H1 (cell line): ENCODE results near the gene ASMTL. TPM values are rescaled to one million over a fixed set of nuclear protein-coding genes. Genes with fewer than 3 reads are reported as not detected.

Experiments used
- CTCF ChIA-PET: fragments of 300-600 bp; sonication (Branson Sonifier 250); formaldehyde crosslinking; loops from one replicate; lab custom pipeline; 2021; ENCODE audit not compliant: partially characterized antibody; lab: Charles Lee
- POLR2A ChIA-PET: fragments of 300-600 bp; sonication (Branson Sonifier 250); formaldehyde crosslinking; loops from one replicate; lab custom pipeline; 2021; ENCODE audit warnings: inconsistent platforms; ENCODE audit not compliant: partially characterized antibody; lab: Charles Lee
- DNase-seq, 2 experiments: peaks; one replicate each; pipeline versions ENCODE4 v3.0.0 to v3.0.0-alpha.2; 2010 to 2022; ENCODE audit warnings: low spot score in 2 of 2, low read depth in 1 of 2, mixed read lengths in 1 of 2
- FAIRE-seq: peaks from 2 replicates; lab custom pipeline; 2011; peaks lifted over from hg19 to GRCh38; lab: Jason Lieb, UNC
- H2AFZ ChIP-seq: 2 replicates; pipeline ENCODE4 v1.8.1; 2012; ENCODE audit warnings: low read length, inconsistent platforms
- H2AK5ac ChIP-seq: 2 replicates; pipeline ENCODE4 v1.6.1; 2013; ENCODE audit warnings: low read depth, low read length
- H2BK120ac ChIP-seq: replicated peaks from 2 replicates; pipeline ENCODE3; 2013; ENCODE audit warnings: low read depth, low read length, inconsistent platforms
- H2BK12ac ChIP-seq: 2 replicates; pipeline ENCODE4 v1.6.1; 2013; ENCODE audit warnings: low read depth, low read length
- H2BK15ac ChIP-seq: 2 replicates; pipeline ENCODE4 v1.6.1; 2013; ENCODE audit warnings: low read length
- H2BK20ac ChIP-seq: 2 replicates; pipeline ENCODE4 v1.6.1; 2013; ENCODE audit warnings: low read length
- H2BK5ac ChIP-seq: 2 replicates; pipeline ENCODE4 v1.6.1; 2013; ENCODE audit warnings: low read depth, low read length
- H3K14ac ChIP-seq: 2 replicates; pipeline ENCODE4 v1.6.1; 2013; ENCODE audit warnings: inconsistent platforms; ENCODE audit not compliant: insufficient read length
- H3K18ac ChIP-seq: 2 replicates; pipeline ENCODE4 v1.6.1; 2013; ENCODE audit warnings: low read length; ENCODE audit errors: extremely low read depth
- H3K23ac ChIP-seq: 2 replicates; pipeline ENCODE4 v1.6.1; 2013; ENCODE audit warnings: inconsistent platforms; ENCODE audit not compliant: insufficient read length
- H3K23me2 ChIP-seq: 2 replicates; pipeline ENCODE4 v1.6.1; 2013; ENCODE audit warnings: low read depth, low read length
- H3K27ac ChIP-seq: 2 replicates; pipeline ENCODE4 v1.6.1; 2011; ENCODE audit warnings: low read depth, low read length, inconsistent platforms
- H3K27me3 ChIP-seq, 4 experiments: replicated peaks in 1 of 4; 1 replicate in 1 of 4; 2 replicates in 3 of 4; pipeline versions ENCODE4 v1.6.1 to v1.8.1; 2011 to 2013; ENCODE audit warnings: low read length in 3 of 4, mild to moderate bottlenecking in 3 of 4, inconsistent platforms in 2 of 4, mixed read lengths in 2 of 4, moderate library complexity in 1 of 4; ENCODE audit not compliant: control insufficient read depth in 3 of 4, insufficient read depth in 3 of 4; ENCODE audit errors: extremely low read depth in 1 of 4
- H3K36me3 ChIP-seq, 4 experiments: 2 replicates each; pipeline versions ENCODE4 v1.6.1 to v1.8.1; 2011 to 2013; ENCODE audit warnings: mild to moderate bottlenecking in 4 of 4, low read length in 3 of 4, moderate library complexity in 2 of 4, control low read depth in 1 of 4, inconsistent platforms in 1 of 4; ENCODE audit not compliant: insufficient read depth in 4 of 4, control insufficient read depth in 2 of 4
- H3K4ac ChIP-seq: replicated peaks from 2 replicates; pipeline ENCODE3; 2013; ENCODE audit warnings: low read length, low read depth, mixed read lengths, inconsistent platforms; ENCODE audit not compliant: insufficient read length
- H3K4me1 ChIP-seq, 4 experiments: replicated peaks in 1 of 4; 1 replicate in 1 of 4; 2 replicates in 3 of 4; pipeline versions ENCODE4 v1.6.1 to v1.8.1; 2011 to 2013; ENCODE audit warnings: low read length in 3 of 4, inconsistent platforms in 2 of 4, mixed read lengths in 1 of 4; ENCODE audit not compliant: insufficient read depth in 4 of 4, control insufficient read depth in 3 of 4
- H3K4me2 ChIP-seq, 2 experiments: 2 replicates each; pipeline versions ENCODE4 v1.6.1 to v1.8.1; 2011 to 2013; ENCODE audit warnings: low read depth in 2 of 2, low read length in 2 of 2, control low read depth in 1 of 2, inconsistent platforms in 1 of 2, mild to moderate bottlenecking in 1 of 2; ENCODE audit not compliant: insufficient read depth in 1 of 2
- H3K4me3 ChIP-seq, 4 experiments: fragments of 200-600, 300-600 bp in 1 of 4; sonication (generic), shearing (Covaris generic), sonication (Bioruptor Twin) in 1 of 4; 2 replicates each; pipeline versions ENCODE4 v1.5.1 to v1.8.1; 2011 to 2016; ENCODE audit warnings: low read length in 4 of 4, low read depth in 3 of 4, control low read depth in 2 of 4, inconsistent platforms in 2 of 4, mild to moderate bottlenecking in 2 of 4, mixed read lengths in 1 of 4, moderate library complexity in 1 of 4; ENCODE audit not compliant: insufficient read depth in 2 of 4; ENCODE audit errors: extremely low read depth in 1 of 4
- H3K56ac ChIP-seq: replicated peaks from 2 replicates; pipeline ENCODE3; 2013; ENCODE audit warnings: low read depth, mild to moderate bottlenecking, mixed read lengths, low read length, inconsistent platforms; ENCODE audit not compliant: insufficient read length
- H3K79me1 ChIP-seq: 2 replicates; pipeline ENCODE4 v1.6.1; 2013; ENCODE audit warnings: low read depth, low read length, control low read depth
- H3K79me2 ChIP-seq, 2 experiments: 2 replicates each; pipeline versions ENCODE4 v1.6.1 to v1.8.1; 2012 to 2013; ENCODE audit warnings: low read length in 2 of 2, mild to moderate bottlenecking in 2 of 2, inconsistent platforms in 1 of 2; ENCODE audit not compliant: insufficient read depth in 2 of 2, control insufficient read depth in 1 of 2
- H3K9ac ChIP-seq, 4 experiments: replicated peaks in 1 of 4; 1 replicate in 1 of 4; 2 replicates in 3 of 4; pipeline versions ENCODE4 v1.6.1 to v1.8.1; 2011 to 2013; ENCODE audit warnings: low read depth in 3 of 4, low read length in 3 of 4, control low read depth in 2 of 4, mild to moderate bottlenecking in 2 of 4, moderate library complexity in 2 of 4, inconsistent platforms in 1 of 4; ENCODE audit errors: extremely low read depth in 1 of 4
- H3K9me3 ChIP-seq, 2 experiments: 2 replicates each; pipeline versions ENCODE4 v1.6.1 to v1.8.1; 2012 to 2013; ENCODE audit warnings: mild to moderate bottlenecking in 2 of 2, moderate library complexity in 2 of 2, control low read depth in 1 of 2, inconsistent platforms in 1 of 2, low read depth in 1 of 2, low read length in 1 of 2, mixed read lengths in 1 of 2; ENCODE audit not compliant: insufficient read depth in 2 of 2
- H4K20me1 ChIP-seq, 2 experiments: replicated peaks in 1 of 2; 2 replicates each; pipeline versions ENCODE3 to v1.8.1; 2011 to 2013; ENCODE audit warnings: inconsistent platforms in 2 of 2, low read length in 2 of 2, mild to moderate bottlenecking in 1 of 2; ENCODE audit not compliant: insufficient read depth in 2 of 2, control insufficient read depth in 1 of 2
- H4K5ac ChIP-seq: 2 replicates; pipeline ENCODE4 v1.6.1; 2013; ENCODE audit warnings: low read length, low read depth, mixed read lengths, inconsistent platforms; ENCODE audit not compliant: insufficient read length
- H4K8ac ChIP-seq: 2 replicates; pipeline ENCODE4 v1.8.0; 2013; ENCODE audit warnings: mild to moderate bottlenecking, moderate library complexity, low read length, inconsistent platforms; ENCODE audit not compliant: insufficient read depth; ENCODE audit errors: extremely low read depth
- H4K91ac ChIP-seq: replicated peaks from 2 replicates; pipeline ENCODE3; 2013; ENCODE audit warnings: low read length, mixed read lengths, inconsistent platforms; ENCODE audit not compliant: insufficient read length
- BACH1 ChIP-seq: IDR thresholded peaks from 2 replicates; pipeline ENCODE4 v1.6.1; 2012; ENCODE audit warnings: low read length, improper control_type of control experiment
- CBX8 ChIP-seq: fragments of 300-800, 300-1000 bp; sonication (generic); IDR thresholded peaks from 2 replicates; pipeline ENCODE4 v1.7.1; 2016; ENCODE audit warnings: low read depth, low read length, borderline replicate concordance
- CTCF ChIP-seq, 3 experiments: IDR thresholded peaks; 1 replicate in 2 of 3; 2 replicates in 1 of 3; pipeline versions ENCODE4 v1.5.1 to v1.6.1; 2011; ENCODE audit warnings: low read length in 3 of 3, mild to moderate bottlenecking in 3 of 3, inconsistent platforms in 2 of 3, low read depth in 1 of 3, moderate library complexity in 1 of 3; ENCODE audit not compliant: insufficient read depth in 1 of 3; ENCODE audit errors: control extremely low read depth in 1 of 3
- E2F6 ChIP-seq: IDR thresholded peaks from 2 replicates; pipeline ENCODE4 v1.6.1; 2012; ENCODE audit warnings: inconsistent platforms
- HDAC6 ChIP-seq: IDR thresholded peaks from one replicate; pipeline ENCODE4 v1.7.1; 2012; ENCODE audit warnings: low read depth, mild to moderate bottlenecking, inconsistent platforms, low read length, moderate library complexity
- RAD21 ChIP-seq, 2 experiments: IDR thresholded peaks in 1 of 2; conservative IDR thresholded peaks in 1 of 2; 2 replicates each; pipeline ENCODE4 v1.6.1; 2011; ENCODE audit warnings: low read depth in 2 of 2, low read length in 2 of 2, improper control_type of control experiment in 1 of 2, inconsistent platforms in 1 of 2, mild to moderate bottlenecking in 1 of 2, moderate library complexity in 1 of 2
- RNF2 ChIP-seq: fragments of 200-900, 300-1000 bp; sonication (generic); IDR thresholded peaks from 2 replicates; pipeline ENCODE4 v1.7.1; 2016; ENCODE audit warnings: borderline replicate concordance, low read depth, mild to moderate bottlenecking, antibody characterized with exemption, low read length; ENCODE audit not compliant: poor library complexity, severe bottlenecking; ENCODE audit errors: missing control alignments
- SIX5 ChIP-seq: IDR thresholded peaks from 2 replicates; pipeline ENCODE4 v1.6.1; 2011; ENCODE audit warnings: mild to moderate bottlenecking, low read depth, low read length
- WGBS, 2 experiments: shearing (Covaris generic) in 1 of 2; methylation state at CpG; one replicate each; pipeline versions ENCODE4 v1.1.6 to v1.1.7; 2013 to 2015; ENCODE audit warnings: low lambda C conversion rate in 2 of 2, mixed read lengths in 2 of 2, inconsistent platforms in 1 of 2, low coverage in 1 of 2, missing lambda C conversion rate in 1 of 2; ENCODE audit not compliant: insufficient replicate concordance in 2 of 2, insufficient coverage in 1 of 2, insufficient read length in 1 of 2; ENCODE audit errors: extremely low coverage in 1 of 2, missing lambda C conversion rate in 1 of 2; 5-methylcytosine and 5-hydroxymethylcytosine counted together
- polyA plus RNA-seq, 7 experiments: library from polyadenylated mRNA; depleted of rRNA in 3 of 7; stranded (reverse) in 5 of 7; unstranded in 2 of 7; fragments of >200 nt in 5 of 7; fragments of 200-250 nt in 2 of 7; gene quantifications; 1 replicate in 5 of 7; 2 replicates in 1 of 7; 4 replicates in 1 of 7; pipeline versions ENCODE4 v1.2.1 to v1.2.3, GENCODE V29; 2011 to 2013; ENCODE audit warnings: missing spikeins in 2 of 7, mixed read lengths in 2 of 7
- total RNA-seq: library from RNA; stranded (reverse); fragmentation: NEBNext Ultra II Directional; extraction: Animal tissue kit (Norgen Biotek cat#: 25700); gene quantifications from 2 replicates; pipeline ENCODE4 v1.2.1, GENCODE V29; 2021

ASMTL gene
- total and polyA plus RNA-seq, 2 of the 8 experiments (the other 6 are each of a cell fraction or from before 2014, with no cell fraction given), result 75.6 to 81.4 TPM

- no peak overlapping the region for H3K23ac ChIP-seq
- H2BK15ac ChIP-seq, result no peak overlapping the region
- H3K4me1 ChIP-seq, result no peaks in the 10 kb centered on the region
- peak overlapping the region; percentile 79; the same call in 1 of the 2 replicates for H4K8ac ChIP-seq
- ChIA-PET CTCF (no interaction called here), POLR2A (no interaction called here)
- H3K4ac ChIP-seq, result peak overlapping the region; percentile 78
- H4K5ac ChIP-seq, result no peak overlapping the region
- no peak overlapping the region for H3K27ac ChIP-seq
- H3K14ac ChIP-seq, result no peak overlapping the region
- no peaks in the 10 kb centered on the region for H3K9me3 ChIP-seq
- no peaks in the 10 kb centered on the region for H3K79me1 ChIP-seq
- no peaks in the 10 kb centered on the region; a peak in 1 of 7 replicates for H3K27me3 ChIP-seq
- H3K9ac ChIP-seq, result no peak overlapping the region
- WGBS, 2 experiments, result 90% methylated on average over 19 of the region's 20 CpGs; no CpG with 5 or more reads in 1 of the 2 experiments
- no peak overlapping the region for H3K4me2 ChIP-seq
- H3K4me3 ChIP-seq, result no peak overlapping the region
- H2BK12ac ChIP-seq, result no peak overlapping the region
- H2AFZ ChIP-seq, result no peak overlapping the region
- no peak overlapping the region for H2BK5ac ChIP-seq
- DNase-seq, result peak in 1 of 2 experiments; percentile 32
- H4K20me1 ChIP-seq, result no peaks in the 10 kb centered on the region
- FAIRE-seq, result no peak
- no peak overlapping the region for H2AK5ac ChIP-seq
- no peak overlapping the region for H2BK20ac ChIP-seq
- no peak overlapping the region for H4K91ac ChIP-seq
- H3K56ac ChIP-seq, result no peak overlapping the region
- no peak overlapping the region for H3K18ac ChIP-seq
- no peaks in the 10 kb centered on the region for H3K36me3 ChIP-seq
- no peak overlapping the region for H2BK120ac ChIP-seq
- TF ChIP-seq HDAC6 (no peak), CTCF (IDR thresholded peaks at IDR 0.05; ENCODE audit: control extremely low read depth in 1 of 3, insufficient read depth in 1 of 3, low read depth in 1 of 3, low read length in 3 of 3) (no peak), SIX5 (no peak), CBX8 (no peak), RAD21 (IDR thresholded peaks at IDR 0.05 in 1 of 2, conservative IDR thresholded peaks at IDR 0.05 in 1 of 2; ENCODE audit: low read depth in 2 of 2, low read length in 2 of 2) (no peak), BACH1 (no peak), RNF2 (no peak), E2F6 (no peak)
- H3K79me2 ChIP-seq, result no peaks in the 10 kb centered on the region
- H3K23me2 ChIP-seq, result peaks cover 12% of the 10 kb centered on the region; the same call in 1 of the 2 replicates
These were observed 15.6 kb upstream of the ASMTL start for GRCh38 chrX:1468250-1468772.
